Heart left ventricle (tissue), 16 donors: ENCODE measurements around the gene ANKRD28. TPM values are rescaled to one million over a fixed set of nuclear protein-coding genes. Genes with fewer than 3 reads are reported as not detected.

Source experiments
- ATAC-seq, 4 donors: fragments of 200-7000 bp; cut with Tn5 transposase; one replicate each; pipeline ENCODE4 v1.9.1; 2020 to 2022; ENCODE audit warnings: moderate library complexity in 4 of 4, mild to moderate bottlenecking in 3 of 4, moderate number of reproducible peaks in 1 of 4
- DNase-seq, 5 donors: peaks; one replicate each; pipeline ENCODE4 v3.0.0-alpha.2; 2020
- H3K27ac ChIP-seq, 12 donors: fragments of 200-600 bp; sonication (generic) in 4 of 12; one replicate each; pipeline versions ENCODE4 v1.5.0 to v1.8.0; 2016 to 2022; ENCODE audit warnings: mild to moderate bottlenecking in 2 of 12
- H3K27me3 ChIP-seq, 9 donors: fragments of 200-600 bp; sonication (generic) in 2 of 9; one replicate each; pipeline versions ENCODE4 v1.5.1 to v1.8.0; 2016 to 2022; ENCODE audit warnings: mild to moderate bottlenecking in 3 of 9
- H3K36me3 ChIP-seq, 9 donors: fragments of 200-600 bp; sonication (generic) in 2 of 9; one replicate each; pipeline versions ENCODE4 v1.5.0 to v1.8.0; 2018 to 2022; ENCODE audit warnings: mild to moderate bottlenecking in 2 of 9
- H3K4me1 ChIP-seq, 12 donors: fragments of 200-600 bp; sonication (generic) in 4 of 12; one replicate each; pipeline versions ENCODE4 v1.5.0 to v1.8.0; 2016 to 2022; ENCODE audit warnings: mild to moderate bottlenecking in 3 of 12
- H3K4me3 ChIP-seq, 12 donors: fragments of 200-600 bp; sonication (generic) in 4 of 12; one replicate each; pipeline versions ENCODE4 v1.5.0 to v1.8.0; 2017 to 2022; ENCODE audit warnings: mild to moderate bottlenecking in 9 of 12, moderate library complexity in 4 of 12
- H3K9me3 ChIP-seq, 12 donors: fragments of 200-600 bp; sonication (generic) in 4 of 12; one replicate each; pipeline versions ENCODE4 v1.5.0 to v1.8.0; 2016 to 2022; ENCODE audit warnings: mild to moderate bottlenecking in 1 of 12
- POLR2A ChIP-seq, 2 donors: fragments of 450-650 bp; IDR thresholded peaks; one replicate each; pipeline ENCODE4 v1.6.1; 2017; ENCODE audit warnings: antibody characterized with exemption in 2 of 2, mild to moderate bottlenecking in 2 of 2, moderate library complexity in 2 of 2
- WGBS, 4 donors: extraction: QIAGEN DNeasy Blood & Tissue Kit in 2 of 4; methylation state at CpG; one replicate each; pipeline versions ENCODE4 v1.1.5 to v1.1.7; 2013 to 2018; 5-methylcytosine and 5-hydroxymethylcytosine counted together
- intact Hi-C, 10 donors: fragments of 100-400 bp; cut with DNase I; formaldehyde crosslinking; loops; one replicate each; pipeline versions ENCODE4 v1.11.1 to v1.14.2; 2022
- polyA plus RNA-seq, 2 donors: library from polyadenylated mRNA; stranded (reverse); fragments of 200-250 nt; gene quantifications; one replicate each; pipeline ENCODE4 v1.2.3, GENCODE V29; 2013
- total RNA-seq, 9 donors: library from RNA; depleted of rRNA in 2 of 9; stranded (reverse); fragments of >200 nt in 2 of 9; fragmentation: NEBNext Ultra II Directional in 3 of 9; extraction: Animal tissue kit (Norgen Biotek cat#: 25700) in 3 of 9; gene quantifications; one replicate each; pipeline versions ENCODE4 v1.1.0 to v1.2.4, GENCODE V29; 2016 to 2023
- TF ChIP-seq, protein P1 (sequence below), 12 donors: fragments of 200-600 bp; sonication (generic) in 4 of 12; IDR thresholded peaks; one replicate each; pipeline versions ENCODE4 v1.5.0 to v1.8.0; 2018 to 2022; ENCODE audit warnings: antibody characterized with exemption in 12 of 12, mild to moderate bottlenecking in 5 of 12
- donor health status: ischemic (EF 13 %, LVEDD 7.1; RV severe dilation, severe dysfunction).
- donor health status: healthy with polysubstance abuse.
- donor health status: DM: no; HTN: yes; CAD: no.
- donor health status: DM: no; HTN: no; CAD: no.
- donor health status: ischemic (EF 25% LVEDD 6.9; RV normal size, moderate dysfunction).
- donor health status: ischemic (EF 25% LVEDD 5.7; RV mildly dilated, moderate dysfunction).
- donor health status: healthy.
- donor health status: DM: yes; HTN: yes; CAD: no.
- donor health status: ischemic (EF 35%, LVEDD 5.7; RV mildly dilated, moderate dysfunction).
- donor health status: nonischemic (EF 11% LVEDD 7.7; RV severe dilation, severe dysfunction).
- donor health status: DM: yes; HTN: yes; CAD: no.
- donor health status: PGD.
- donor health status: ischemic (EF 29% LVEDD 5.4; RV normal size, mild dysfunction).
- donor health status: nonischemic (EF 23%, LVEDD 6.1; RV moderate dilation, normal function).

ANKRD28 gene
- total and polyA plus RNA-seq, 11 donors = 4.9 to 32.1 (median 24.3) TPM

DNA sequence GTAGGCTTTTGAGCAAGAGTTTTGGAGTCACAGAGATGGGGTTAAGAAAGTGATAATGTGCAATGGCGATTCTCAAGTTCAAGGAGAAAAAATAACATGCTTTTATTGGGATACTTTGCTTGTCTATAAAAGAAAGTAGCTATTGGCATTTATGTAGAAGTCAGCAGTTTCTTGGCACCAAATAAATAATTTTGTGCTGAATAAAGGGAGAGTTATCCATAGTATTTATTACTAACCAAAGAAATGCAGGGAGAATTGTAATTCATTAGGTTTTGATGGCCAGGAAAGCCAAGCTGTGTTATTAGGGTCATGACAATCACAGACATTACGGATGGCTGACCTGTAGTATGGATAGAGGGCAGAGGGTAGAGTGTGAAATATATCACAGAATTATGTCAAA is 163.1 kb downstream of the ANKRD28 start:
- no peak overlapping the region for H3K4me3 ChIP-seq
- no peak for DNase-seq
- no peaks in the 10 kb centered on the region for H3K27me3 ChIP-seq
- H3K4me1 ChIP-seq = peaks cover 0 to 55% (median 30%) of the 10 kb centered on the region in 12 donors
- peak overlapping the region in 7 of 12 donors; percentile 3 to 85 (median 59) for H3K27ac ChIP-seq
- H3K9me3 ChIP-seq = no peaks in the 10 kb centered on the region
- intact Hi-C loops = loop anchor here in 7 of 10 donors (5.0 to 10.0 kb wide), 5 partner anchors 173 to 613 kb away; partner anchors contain the start of gene GALNT15 (in 1 of the 7)
- TF ChIP-seq, protein P1, sequence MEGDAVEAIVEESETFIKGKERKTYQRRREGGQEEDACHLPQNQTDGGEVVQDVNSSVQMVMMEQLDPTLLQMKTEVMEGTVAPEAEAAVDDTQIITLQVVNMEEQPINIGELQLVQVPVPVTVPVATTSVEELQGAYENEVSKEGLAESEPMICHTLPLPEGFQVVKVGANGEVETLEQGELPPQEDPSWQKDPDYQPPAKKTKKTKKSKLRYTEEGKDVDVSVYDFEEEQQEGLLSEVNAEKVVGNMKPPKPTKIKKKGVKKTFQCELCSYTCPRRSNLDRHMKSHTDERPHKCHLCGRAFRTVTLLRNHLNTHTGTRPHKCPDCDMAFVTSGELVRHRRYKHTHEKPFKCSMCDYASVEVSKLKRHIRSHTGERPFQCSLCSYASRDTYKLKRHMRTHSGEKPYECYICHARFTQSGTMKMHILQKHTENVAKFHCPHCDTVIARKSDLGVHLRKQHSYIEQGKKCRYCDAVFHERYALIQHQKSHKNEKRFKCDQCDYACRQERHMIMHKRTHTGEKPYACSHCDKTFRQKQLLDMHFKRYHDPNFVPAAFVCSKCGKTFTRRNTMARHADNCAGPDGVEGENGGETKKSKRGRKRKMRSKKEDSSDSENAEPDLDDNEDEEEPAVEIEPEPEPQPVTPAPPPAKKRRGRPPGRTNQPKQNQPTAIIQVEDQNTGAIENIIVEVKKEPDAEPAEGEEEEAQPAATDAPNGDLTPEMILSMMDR (IDR thresholded peaks at IDR 0.05) = no peak
- TF ChIP-seq POLR2A (IDR thresholded peaks at IDR 0.05) = no peak
- ATAC-seq = no peak
- WGBS, 4 donors = 83 to 93% (median 85%) methylated on average over 2 of the region's 2 CpGs
- no peaks in the 10 kb centered on the region for H3K36me3 ChIP-seq

DNA sequence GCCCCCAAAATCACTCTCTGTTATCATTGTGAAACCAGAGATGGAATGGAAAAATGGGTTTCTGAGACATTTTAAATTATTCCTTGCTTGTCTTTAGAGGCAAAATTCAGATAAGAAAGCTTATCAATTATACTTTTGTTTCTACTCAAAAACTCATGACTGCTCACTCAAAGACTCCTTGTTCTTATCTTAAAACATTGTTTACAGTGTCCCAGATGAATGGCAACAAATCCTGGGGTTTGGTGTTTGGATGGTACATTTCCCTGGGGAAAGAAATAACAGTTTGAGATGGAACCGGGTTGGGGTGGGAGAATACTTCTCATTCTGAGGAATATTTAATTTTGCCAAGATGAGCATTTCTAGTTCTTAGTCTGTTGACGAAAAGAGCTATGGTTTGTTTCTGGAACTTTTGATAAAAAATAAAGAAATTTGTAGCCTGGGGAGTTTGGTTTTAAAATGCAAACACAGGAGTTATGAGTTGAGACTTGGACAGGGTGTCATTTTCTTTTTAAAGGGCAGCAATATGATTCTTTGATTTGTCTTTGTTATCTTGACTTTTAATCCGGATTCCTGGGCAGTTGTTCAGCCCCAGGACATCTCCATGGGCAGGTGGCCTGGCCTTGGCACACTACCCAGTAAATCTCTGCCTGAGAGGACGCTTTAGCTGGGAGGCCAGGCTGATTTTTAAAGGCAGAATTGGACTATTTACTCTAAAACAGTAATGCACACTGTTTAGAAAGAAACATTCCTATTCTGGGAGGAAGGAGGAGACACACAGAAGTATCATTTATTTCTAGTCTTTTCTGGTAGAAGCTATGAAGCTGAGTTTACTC is 163.8 kb downstream of the ANKRD28 start:
- intact Hi-C loops = loop anchor here in 7 of 10 donors (5.0 to 10.0 kb wide), 5 partner anchors 173 to 613 kb away; partner anchors contain the start of gene GALNT15 (in 1 of the 7)
- peak overlapping the region in 6 of 12 donors; percentile 22 to 85 (median 54) for H3K27ac ChIP-seq
- DNase-seq = no peak
- no peaks in the 10 kb centered on the region for H3K36me3 ChIP-seq
- H3K4me1 ChIP-seq = peaks cover 0 to 55% (median 30%) of the 10 kb centered on the region in 12 donors
- no peak for ATAC-seq
- H3K9me3 ChIP-seq = no peaks in the 10 kb centered on the region
- TF ChIP-seq POLR2A (IDR thresholded peaks at IDR 0.05) = no peak
- TF ChIP-seq, protein P1 (IDR thresholded peaks at IDR 0.05) = no peak
- H3K27me3 ChIP-seq = no peaks in the 10 kb centered on the region
- 32 to 51% (median 37%) methylated on average over 4 of the region's 4 CpGs for WGBS, 4 donors
- no peak overlapping the region for H3K4me3 ChIP-seq

DNA sequence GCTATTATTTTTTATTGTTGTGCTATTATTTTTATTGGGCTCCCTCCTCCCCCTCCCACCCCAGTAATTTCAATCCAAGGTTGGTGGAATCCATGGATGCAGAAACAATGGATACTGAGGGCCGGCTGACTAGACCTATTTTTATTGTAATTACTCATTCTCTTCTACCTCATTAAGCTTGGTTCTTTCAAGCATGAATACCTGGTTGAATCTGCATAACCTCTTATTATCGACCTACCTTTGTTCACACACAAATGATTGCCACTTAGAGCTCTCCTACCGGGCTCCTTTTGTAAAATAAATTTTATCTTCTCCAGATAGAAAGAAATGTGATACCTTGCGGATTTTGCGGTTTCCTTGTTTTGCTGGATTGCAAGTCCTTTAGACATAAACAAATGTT is 164.6 kb downstream of the ANKRD28 start:
- H3K27me3 ChIP-seq = no peaks in the 10 kb centered on the region
- peak overlapping the region in 3 of 12 donors; percentile 22 to 85 (median 59) for H3K27ac ChIP-seq
- 86 to 91% (median 90%) methylated on average over 5 of the region's 5 CpGs for WGBS, 4 donors
- no peak overlapping the region for H3K4me3 ChIP-seq
- intact Hi-C loops = loop anchor here in 7 of 10 donors (5.0 to 10.0 kb wide), 5 partner anchors 174 to 614 kb away; partner anchors contain the start of gene GALNT15 (in 1 of the 7)
- no peak for DNase-seq
- no peak for ATAC-seq
- H3K4me1 ChIP-seq = peaks cover 0 to 55% (median 30%) of the 10 kb centered on the region in 12 donors
- H3K36me3 ChIP-seq = no peaks in the 10 kb centered on the region
- TF ChIP-seq POLR2A (IDR thresholded peaks at IDR 0.05) = no peak
- TF ChIP-seq, protein P1 (IDR thresholded peaks at IDR 0.05) = no peak
- H3K9me3 ChIP-seq = no peaks in the 10 kb centered on the region

DNA sequence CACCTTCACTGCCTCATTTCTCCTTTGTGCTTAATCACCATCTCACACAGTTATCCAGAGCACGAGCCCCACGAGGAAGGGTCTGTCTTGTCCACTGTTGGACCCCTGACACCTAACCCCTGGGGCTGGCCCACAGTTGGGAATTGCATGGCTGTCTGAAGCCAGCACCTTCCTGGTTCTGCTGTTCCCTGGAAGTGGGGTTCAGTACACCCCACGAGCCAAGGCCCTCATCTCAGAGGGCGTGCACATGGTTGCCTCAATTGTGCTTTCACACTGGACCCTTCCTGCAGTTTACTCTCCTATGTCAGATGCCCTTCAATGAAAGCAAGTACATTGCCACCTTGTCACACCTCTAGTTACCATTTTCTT is 165.6 kb downstream of the ANKRD28 start:
- ATAC-seq (no peak), DNase-seq (no peak)
- Histone ChIP-seq H3K27me3 (no peaks in the 10 kb centered on the region), H3K4me3 (no peak overlapping the region), H3K36me3 (no peaks in the 10 kb centered on the region), H3K27ac (no peak overlapping the region), H3K4me1 (peaks cover 0 to 49% (median 28%) of the 10 kb centered on the region in 12 donors), H3K9me3 (no peaks in the 10 kb centered on the region)
- WGBS, 4 donors = 97 to 100% (median 97%) methylated on average over 4 of the region's 4 CpGs
- TF ChIP-seq POLR2A (IDR thresholded peaks at IDR 0.05) = no peak
- TF ChIP-seq, protein P1 (IDR thresholded peaks at IDR 0.05) = no peak
- intact Hi-C loops = loop anchor here in 7 of 10 donors (5.0 to 10.0 kb wide), 5 partner anchors 175 to 615 kb away; partner anchors contain the start of gene GALNT15 (in 1 of the 7)
